Measurements from ENCODE around the gene FBXL15.

Gene FBXL15

DNA sequence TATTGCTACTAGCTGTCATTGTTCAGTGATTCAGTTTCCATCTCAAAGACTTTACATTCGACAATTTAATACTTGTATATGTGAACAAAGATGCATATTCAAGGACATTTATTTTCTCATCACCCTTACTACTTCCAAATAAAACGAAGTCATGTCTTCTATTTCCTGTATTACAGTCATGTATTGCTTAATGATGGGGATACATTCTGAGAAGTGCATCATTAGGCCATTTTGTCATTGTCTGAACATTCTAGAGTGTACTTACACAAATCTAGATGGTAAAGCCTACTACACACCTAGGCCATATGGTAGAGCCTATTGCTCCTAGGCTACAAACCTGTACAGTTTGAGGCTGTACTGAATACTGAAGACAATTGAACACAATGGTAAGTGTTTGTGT lies 24.2 kb downstream of the FBXL15 start:
- Histone ChIP-seq H3K4me3 (ENCODE audit: low read depth, low read length) (no peak overlapping the region), H3K9me3 (no peaks in the 10 kb centered on the region), H3K27me3 (no peaks in the 10 kb centered on the region), H3K36me3 (no peaks in the 10 kb centered on the region), H3K4me1 (no peaks in the 10 kb centered on the region)
- TF ChIP-seq, protein P1, sequence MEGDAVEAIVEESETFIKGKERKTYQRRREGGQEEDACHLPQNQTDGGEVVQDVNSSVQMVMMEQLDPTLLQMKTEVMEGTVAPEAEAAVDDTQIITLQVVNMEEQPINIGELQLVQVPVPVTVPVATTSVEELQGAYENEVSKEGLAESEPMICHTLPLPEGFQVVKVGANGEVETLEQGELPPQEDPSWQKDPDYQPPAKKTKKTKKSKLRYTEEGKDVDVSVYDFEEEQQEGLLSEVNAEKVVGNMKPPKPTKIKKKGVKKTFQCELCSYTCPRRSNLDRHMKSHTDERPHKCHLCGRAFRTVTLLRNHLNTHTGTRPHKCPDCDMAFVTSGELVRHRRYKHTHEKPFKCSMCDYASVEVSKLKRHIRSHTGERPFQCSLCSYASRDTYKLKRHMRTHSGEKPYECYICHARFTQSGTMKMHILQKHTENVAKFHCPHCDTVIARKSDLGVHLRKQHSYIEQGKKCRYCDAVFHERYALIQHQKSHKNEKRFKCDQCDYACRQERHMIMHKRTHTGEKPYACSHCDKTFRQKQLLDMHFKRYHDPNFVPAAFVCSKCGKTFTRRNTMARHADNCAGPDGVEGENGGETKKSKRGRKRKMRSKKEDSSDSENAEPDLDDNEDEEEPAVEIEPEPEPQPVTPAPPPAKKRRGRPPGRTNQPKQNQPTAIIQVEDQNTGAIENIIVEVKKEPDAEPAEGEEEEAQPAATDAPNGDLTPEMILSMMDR (IDR thresholded peaks at IDR 0.05; ENCODE audit: low read depth, low read length): no peak
- no peak for DNase-seq

DNA sequence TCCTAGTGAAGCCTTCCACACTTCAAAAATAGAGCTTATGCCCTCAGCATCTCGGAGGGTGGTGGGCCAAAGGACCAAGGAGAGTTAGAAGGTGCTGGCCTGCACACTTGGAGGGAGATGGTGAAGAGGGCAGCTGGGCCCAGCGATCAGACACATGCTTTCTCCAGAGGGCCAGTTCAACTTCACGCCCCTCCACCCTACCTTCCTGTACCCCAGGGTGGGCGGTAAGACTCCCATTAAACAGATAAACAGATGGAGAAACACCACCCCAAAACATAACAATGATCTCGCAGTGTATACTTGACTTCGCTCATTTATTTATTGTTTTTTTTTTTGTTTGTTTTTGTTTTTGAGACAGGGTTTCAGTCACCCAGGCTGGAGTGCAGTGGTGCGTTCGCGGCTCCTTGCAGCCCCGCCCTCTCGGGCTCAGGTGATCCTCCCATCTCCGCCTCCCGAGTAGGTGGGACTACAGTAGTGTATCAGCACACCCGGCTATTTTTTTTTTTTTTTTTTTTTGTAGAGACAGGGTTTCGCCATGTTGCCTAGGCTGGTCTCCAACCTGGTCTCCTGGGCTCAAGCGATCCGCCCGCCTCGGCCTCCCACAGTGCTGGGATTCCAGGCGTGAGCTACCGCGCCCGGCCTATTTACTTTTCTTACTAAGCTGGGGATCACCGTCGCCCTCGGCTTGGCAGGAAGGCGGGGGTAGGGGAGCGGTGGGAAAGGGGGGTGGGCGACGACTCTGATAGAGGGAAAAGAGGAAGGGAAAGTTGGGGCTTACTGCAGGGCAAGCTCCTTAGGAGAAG lies 28.9 kb downstream of the FBXL15 start:
- H3K4me1 ChIP-seq: no peaks in the 10 kb centered on the region
- H3K36me3 ChIP-seq: no peaks in the 10 kb centered on the region
- peak overlapping the region; percentile 68 for H3K4me3 ChIP-seq (ENCODE audit: low read depth, low read length)
- DNase-seq: peak; percentile 41
- H3K27me3 ChIP-seq: no peaks in the 10 kb centered on the region
- no peaks in the 10 kb centered on the region for H3K9me3 ChIP-seq
- TF ChIP-seq, protein P1 (IDR thresholded peaks at IDR 0.05; ENCODE audit: low read depth, low read length): no peak

DNA sequence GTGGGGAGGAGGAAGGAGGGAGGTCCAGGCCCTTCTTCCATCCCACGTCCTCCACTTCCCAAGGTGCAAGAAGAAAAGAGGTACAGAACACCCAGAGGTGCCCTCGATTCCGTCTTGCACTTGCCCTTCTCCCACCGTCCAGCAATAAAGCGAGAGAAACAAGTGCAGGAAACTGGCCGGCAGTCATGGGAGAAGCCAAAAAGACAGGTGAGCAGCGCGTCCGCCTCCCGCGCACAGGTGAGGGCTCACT lies 29.4 kb downstream of the FBXL15 start:
- Histone ChIP-seq H3K4me1 (no peaks in the 10 kb centered on the region), H3K4me3 (ENCODE audit: low read depth, low read length) (peak overlapping the region; percentile 68), H3K36me3 (no peaks in the 10 kb centered on the region), H3K27me3 (no peaks in the 10 kb centered on the region), H3K9me3 (no peaks in the 10 kb centered on the region)
- DNase-seq: no peak
- TF ChIP-seq, protein P1 (IDR thresholded peaks at IDR 0.05; ENCODE audit: low read depth, low read length): no peak

DNA sequence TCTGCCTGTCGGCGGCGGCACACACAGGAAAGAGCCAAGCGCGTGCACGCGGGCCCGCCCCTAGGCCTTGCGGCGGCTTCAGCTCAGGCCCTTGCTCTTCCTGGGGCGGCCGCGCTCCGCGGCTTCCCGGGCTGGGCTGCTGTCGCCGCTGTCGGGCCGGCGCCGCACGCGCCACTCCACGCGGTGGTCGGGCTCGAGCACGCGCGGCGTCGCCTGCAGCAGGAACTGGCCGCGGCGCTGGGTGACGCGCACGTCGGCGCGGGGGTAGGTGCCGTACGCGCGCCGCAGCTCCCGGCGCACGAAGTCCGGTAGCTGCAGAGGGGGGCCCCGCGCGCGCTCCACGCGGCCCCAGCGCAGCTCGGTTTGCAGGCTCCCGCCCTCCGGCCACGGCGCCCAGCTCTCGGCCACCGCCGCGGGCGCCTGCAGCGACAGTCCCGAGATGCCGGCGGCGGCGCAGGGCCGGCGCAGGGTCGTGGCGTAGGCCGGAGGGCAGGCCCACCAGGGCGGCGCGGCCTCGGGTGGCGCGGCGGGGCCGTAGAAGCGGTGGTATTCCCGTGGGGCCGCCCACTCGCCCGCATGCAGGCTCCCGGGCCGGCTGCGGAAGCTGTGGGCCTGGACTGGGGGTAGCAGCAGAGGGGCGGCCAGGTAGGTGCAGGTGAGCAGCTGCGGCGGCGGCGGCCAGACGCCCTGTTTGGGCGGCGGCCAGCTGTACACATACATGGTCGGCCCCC lies 29.9 kb downstream of the FBXL15 start:
- DNase-seq: peak; percentile 86
- H3K4me1 ChIP-seq: no peaks in the 10 kb centered on the region
- no peaks in the 10 kb centered on the region for H3K9me3 ChIP-seq
- no peaks in the 10 kb centered on the region for H3K27me3 ChIP-seq
- H3K36me3 ChIP-seq: no peaks in the 10 kb centered on the region
- TF ChIP-seq, protein P1 (IDR thresholded peaks at IDR 0.05; ENCODE audit: low read depth, low read length): no peak
- H3K4me3 ChIP-seq (ENCODE audit: low read depth, low read length): peak overlapping the region; percentile 68

DNA sequence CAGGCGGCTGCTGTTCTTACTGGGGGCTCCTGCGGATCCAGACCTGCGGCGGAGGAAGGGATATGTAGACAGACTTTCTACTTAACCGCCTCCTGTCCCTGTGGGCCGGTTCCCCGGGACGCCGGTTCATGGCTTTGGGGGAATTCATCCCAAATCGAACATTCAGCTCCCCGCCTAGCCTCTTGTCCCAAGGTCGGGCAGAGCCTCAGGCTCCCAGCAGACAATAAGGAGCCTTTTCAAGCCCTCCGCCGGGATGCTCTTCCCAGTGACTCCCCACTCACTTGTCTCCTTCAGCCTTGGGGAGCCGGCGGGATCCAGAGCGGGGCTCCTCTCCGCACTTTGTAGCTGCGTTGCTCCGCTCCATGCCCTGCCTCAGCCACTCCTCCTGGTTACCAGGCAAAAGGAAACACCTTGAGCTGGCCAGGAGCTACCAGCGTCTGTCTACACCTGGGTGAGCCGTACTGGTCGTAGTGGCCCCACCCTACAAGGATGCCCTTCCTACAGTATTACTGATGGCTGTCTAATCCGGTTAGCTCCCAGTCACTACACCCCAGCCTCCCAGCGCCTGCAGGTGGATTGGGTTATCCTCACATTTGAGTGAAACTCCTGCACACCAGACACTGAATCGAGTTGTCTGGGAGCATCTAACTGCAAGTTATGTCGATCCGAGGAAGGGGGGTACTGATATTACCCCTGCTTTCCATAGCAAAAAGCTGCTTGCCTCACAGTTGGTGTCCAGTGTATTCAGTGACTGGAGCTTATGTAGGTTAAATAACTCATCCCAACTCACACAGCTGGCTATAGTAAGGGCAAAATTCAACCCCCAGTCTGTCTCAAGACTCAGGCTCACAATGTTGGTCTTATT lies 30.7 kb downstream of the FBXL15 start, which contains the start of gene C10orf95:
Gene C10orf95, minus strand, starts transcription at position 439 of the 865 bp plus-strand sequence. CDS start 450 bp downstream, outside the sequence.
- no peaks in the 10 kb centered on the region for H3K9me3 ChIP-seq
- H3K36me3 ChIP-seq: no peaks in the 10 kb centered on the region
- no peak for DNase-seq
- H3K4me1 ChIP-seq: no peaks in the 10 kb centered on the region
- no peaks in the 10 kb centered on the region for H3K27me3 ChIP-seq
- peak within 1 kb of the TSS; percentile 68 for H3K4me3 ChIP-seq (ENCODE audit: low read depth, low read length)
- TF ChIP-seq, protein P1 (IDR thresholded peaks at IDR 0.05; ENCODE audit: low read depth, low read length): no peak
